ENCODE measurements around the gene ORM1. TPM values are rescaled to one million over a fixed set of nuclear protein-coding genes. Genes with fewer than 3 reads are reported as not detected.

ORM1 gene
- total and polyA plus RNA-seq, 2 of the 8 experiments (the other 6 are each of a cell fraction or from before 2014, with no cell fraction given), result 0.32 TPM; not detected in 1

DNA sequence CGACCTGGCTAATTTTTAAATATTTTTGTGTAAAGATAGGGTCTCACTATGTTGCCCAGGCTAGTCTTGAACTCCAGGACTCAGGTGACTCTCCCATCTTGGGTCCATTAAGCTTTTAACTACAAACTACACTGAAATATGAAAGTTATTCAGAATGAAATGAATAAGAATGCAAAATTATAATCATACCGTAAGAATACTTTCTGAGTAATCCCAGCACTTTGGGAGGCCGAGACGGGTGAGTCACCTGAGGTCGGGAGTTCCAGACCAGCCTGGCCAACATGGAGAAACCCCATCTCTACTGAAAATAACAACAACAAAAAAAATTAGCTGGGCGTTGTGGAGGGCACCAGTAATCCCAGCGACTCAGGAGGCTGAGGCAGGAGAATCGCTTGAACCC lies 1.1 kb upstream of the ORM1 start:
- H4K5ac ChIP-seq (ENCODE audit: insufficient read length, low read depth, low read length), result no peak overlapping the region
- no peak overlapping the region for H4K91ac ChIP-seq (replicated peaks; ENCODE audit: insufficient read length, low read length)
- FAIRE-seq (no peak), DNase-seq (ENCODE audit: low read depth in 1 of 2, low spot score in 2 of 2) (no peak)
- H3K4me2 ChIP-seq (ENCODE audit: insufficient read depth in 1 of 2, low read depth in 2 of 2, low read length in 2 of 2), result no peak overlapping the region
- no peaks in the 10 kb centered on the region for H4K20me1 ChIP-seq (replicated peaks in 1 of 2; ENCODE audit: control insufficient read depth in 1 of 2, insufficient read depth in 2 of 2, low read length in 2 of 2)
- 93% methylated on average over 8 of the region's 8 CpGs; no CpG with 5 or more reads in 1 of the 2 experiments for WGBS, 2 experiments (ENCODE audit: extremely low coverage in 1 of 2, insufficient coverage in 1 of 2, insufficient read length in 1 of 2, insufficient replicate concordance in 2 of 2, low coverage in 1 of 2, low lambda C conversion rate in 2 of 2, missing lambda C conversion rate in 1 of 2)
- CTCF ChIA-PET (ENCODE audit: partially characterized antibody), result interaction anchor here (1.1 to 1.5 kb wide), 2 partner anchors 14 to 31 kb away, joined by 3 to 7 read pairs; no protein-coding TSS in a partner anchor
- no peak overlapping the region for H3K4me3 ChIP-seq (ENCODE audit: extremely low read depth in 1 of 4, insufficient read depth in 2 of 4, low read depth in 3 of 4, low read length in 4 of 4)
- no peak overlapping the region for H2BK15ac ChIP-seq (ENCODE audit: low read length)
- no peak overlapping the region for H2BK12ac ChIP-seq (ENCODE audit: low read depth, low read length)
- TF ChIP-seq CBX8 (IDR thresholded peaks at IDR 0.05; ENCODE audit: borderline replicate concordance, low read depth, low read length) (no peak), SIN3A (conservative IDR thresholded peaks at IDR 0.05 in 1 of 2, IDR thresholded peaks at IDR 0.05 in 1 of 2; ENCODE audit: low read depth in 1 of 2, low read length in 2 of 2) (no peak), SAP30 (IDR thresholded peaks at IDR 0.05; ENCODE audit: insufficient read depth, insufficient replicate concordance, low read length) (no peak), CHD1 (IDR thresholded peaks at IDR 0.05; ENCODE audit: low read depth, low read length) (no peak), SIRT6 (IDR thresholded peaks at IDR 0.05; ENCODE audit: low read length) (no peak), BCL11A (IDR thresholded peaks at IDR 0.05; ENCODE audit: low read depth in 2 of 2, low read length in 2 of 2) (no peak), GTF2F1 (IDR thresholded peaks at IDR 0.05; ENCODE audit: borderline replicate concordance, low read depth, low read length) (no peak), JUND (IDR thresholded peaks at IDR 0.05; ENCODE audit: low read length) (no peak), ZNF274 (IDR thresholded peaks at IDR 0.05; ENCODE audit: borderline replicate concordance, extremely low read depth, low read length) (no peak), SIX5 (IDR thresholded peaks at IDR 0.05; ENCODE audit: low read depth, low read length) (no peak)
- TF ChIP-seq, protein P1, sequence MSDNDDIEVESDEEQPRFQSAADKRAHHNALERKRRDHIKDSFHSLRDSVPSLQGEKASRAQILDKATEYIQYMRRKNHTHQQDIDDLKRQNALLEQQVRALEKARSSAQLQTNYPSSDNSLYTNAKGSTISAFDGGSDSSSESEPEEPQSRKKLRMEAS (IDR thresholded peaks at IDR 0.05), result no peak
- no peak overlapping the region for H3K9ac ChIP-seq (replicated peaks in 1 of 4; ENCODE audit: extremely low read depth in 1 of 4, low read depth in 3 of 4, low read length in 3 of 4)
- H2BK20ac ChIP-seq (ENCODE audit: low read length), result no peak overlapping the region
- no peak overlapping the region for H2BK5ac ChIP-seq (ENCODE audit: low read depth, low read length)
- H3K36me3 ChIP-seq (ENCODE audit: control insufficient read depth in 2 of 4, insufficient read depth in 4 of 4, low read length in 3 of 4), result no peaks in the 10 kb centered on the region
- no peak overlapping the region for H3K14ac ChIP-seq (ENCODE audit: insufficient read length)
- no peak overlapping the region for H3K4ac ChIP-seq (replicated peaks; ENCODE audit: insufficient read length, low read depth, low read length)
- no peak overlapping the region for H3K27ac ChIP-seq (ENCODE audit: low read depth, low read length)
- no peaks in the 10 kb centered on the region for H3K4me1 ChIP-seq (replicated peaks in 1 of 4; ENCODE audit: control insufficient read depth in 3 of 4, insufficient read depth in 4 of 4, low read length in 3 of 4)
- POLR2A ChIA-PET (ENCODE audit: partially characterized antibody), result no interaction called here
- no peak overlapping the region for H2BK120ac ChIP-seq (replicated peaks; ENCODE audit: low read depth, low read length)
- no peak overlapping the region for H3K23ac ChIP-seq (ENCODE audit: insufficient read length)
- no peaks in the 10 kb centered on the region for H3K79me1 ChIP-seq (ENCODE audit: low read depth, low read length)
- no peak overlapping the region for H2AFZ ChIP-seq (ENCODE audit: low read length)
- no peaks in the 10 kb centered on the region for H3K27me3 ChIP-seq (replicated peaks in 1 of 4; ENCODE audit: control insufficient read depth in 3 of 4, extremely low read depth in 1 of 4, insufficient read depth in 3 of 4, low read length in 3 of 4)
- no peak overlapping the region for H3K56ac ChIP-seq (replicated peaks; ENCODE audit: insufficient read length, low read depth, low read length)
- H2AK5ac ChIP-seq (ENCODE audit: low read depth, low read length), result no peak overlapping the region
- peaks cover 1% of the 10 kb centered on the region; the same call in 1 of the 2 replicates for H3K23me2 ChIP-seq (ENCODE audit: low read depth, low read length)
- no peaks in the 10 kb centered on the region for H3K79me2 ChIP-seq (ENCODE audit: control insufficient read depth in 1 of 2, insufficient read depth in 2 of 2, low read length in 2 of 2)
- H3K9me3 ChIP-seq (ENCODE audit: insufficient read depth in 2 of 2, low read depth in 1 of 2, low read length in 1 of 2), result no peaks in the 10 kb centered on the region
- no peak overlapping the region for H4K8ac ChIP-seq (ENCODE audit: extremely low read depth, insufficient read depth, low read length)
- no peak overlapping the region for H3K18ac ChIP-seq (ENCODE audit: extremely low read depth, low read length)

Data from H1 (cell line).